HG03064 (cell line): Measurements from ENCODE around the gene TBX4.
"Not testable (repeated sequence)": the region's sequence is repeated elsewhere in the genome, so short reads cannot be mapped to it uniquely, and the experiment has no call there.

Source experiments
- ATAC-seq: cut with Tn5 transposase; IDR thresholded peaks from one replicate; pipeline ENCODE4 v1.9.1; 2021; ENCODE audit warnings: low read depth; ENCODE audit not compliant: unreplicated experiment

TBX4 gene

DNA sequence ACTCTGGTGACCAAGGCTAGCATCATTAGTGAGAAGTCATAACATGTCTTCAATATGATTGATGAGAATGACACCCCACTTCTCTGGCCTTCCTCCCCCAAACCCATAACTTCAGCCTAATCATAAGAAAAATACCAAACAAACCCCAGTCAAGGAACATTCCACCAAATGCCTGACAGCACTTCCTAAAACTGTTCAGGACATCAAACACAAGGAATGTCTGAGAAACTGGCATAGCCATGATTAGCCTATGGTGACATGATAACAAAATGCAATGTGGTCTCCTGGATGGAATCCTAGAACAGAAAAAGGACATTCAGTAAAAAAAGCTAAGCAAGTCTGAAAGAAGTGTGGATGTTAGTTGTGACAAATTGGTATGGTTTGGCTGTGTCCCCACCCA lies 24.7 kb upstream of the TBX4 start:
- no peak for ATAC-seq

- ATAC-seq: no peak
Measured at GRCh38 chr17:61429274-61429673, 22.9 kb upstream of the TBX4 start.

DNA sequence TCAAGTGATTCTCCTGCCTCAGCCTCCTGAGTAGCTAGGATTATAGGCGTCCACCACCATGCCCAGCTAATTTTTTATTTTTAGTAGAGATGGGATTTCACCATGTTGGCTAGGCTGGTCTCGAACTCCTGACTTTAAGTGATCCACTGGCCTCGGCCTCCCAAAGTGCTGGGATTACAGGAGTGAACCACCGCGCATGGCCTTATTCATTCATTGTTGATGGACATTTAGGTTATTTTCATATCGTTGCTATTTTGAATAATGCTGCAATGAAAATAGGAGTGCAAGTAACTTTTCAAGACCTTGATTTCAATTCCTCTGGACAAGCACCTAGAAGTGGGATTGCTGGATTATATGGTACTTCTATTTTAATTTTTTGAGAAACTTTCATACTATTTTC lies 22.4 kb upstream of the TBX4 start:
- ATAC-seq: not testable (repeated sequence)

DNA sequence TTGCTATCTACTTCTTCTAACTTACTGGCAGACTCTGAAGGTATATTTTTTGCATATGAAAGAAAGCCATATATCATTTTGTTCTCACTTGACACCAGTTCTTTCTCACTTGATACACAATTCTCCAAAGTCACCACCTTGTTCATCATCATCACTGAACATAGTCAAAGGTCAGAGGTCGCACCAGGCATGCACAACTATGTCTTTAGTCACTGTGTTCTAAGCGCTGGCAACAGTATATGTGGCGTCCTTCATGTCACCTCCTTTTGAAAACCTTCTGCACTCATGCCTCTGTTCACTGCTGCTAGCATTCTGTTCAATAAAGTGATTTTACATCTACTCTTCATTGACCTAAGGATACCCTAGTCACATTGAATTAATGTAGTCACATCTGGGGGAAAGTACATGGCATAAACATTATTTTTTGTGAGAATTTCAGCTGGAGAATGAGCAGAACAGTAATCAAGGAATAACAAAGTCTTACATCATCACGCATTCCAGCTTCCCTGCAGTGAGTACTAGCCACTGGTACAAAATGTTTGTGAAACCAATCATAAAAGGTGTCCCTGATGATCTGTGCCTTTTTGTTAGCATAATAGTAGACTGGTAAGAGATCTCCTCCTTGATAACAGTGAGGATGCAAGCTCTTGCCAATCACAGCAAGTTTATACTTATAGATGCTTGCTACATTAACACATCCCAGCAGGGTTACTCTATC lies 20.5 kb upstream of the TBX4 start:
- no peak for ATAC-seq

DNA sequence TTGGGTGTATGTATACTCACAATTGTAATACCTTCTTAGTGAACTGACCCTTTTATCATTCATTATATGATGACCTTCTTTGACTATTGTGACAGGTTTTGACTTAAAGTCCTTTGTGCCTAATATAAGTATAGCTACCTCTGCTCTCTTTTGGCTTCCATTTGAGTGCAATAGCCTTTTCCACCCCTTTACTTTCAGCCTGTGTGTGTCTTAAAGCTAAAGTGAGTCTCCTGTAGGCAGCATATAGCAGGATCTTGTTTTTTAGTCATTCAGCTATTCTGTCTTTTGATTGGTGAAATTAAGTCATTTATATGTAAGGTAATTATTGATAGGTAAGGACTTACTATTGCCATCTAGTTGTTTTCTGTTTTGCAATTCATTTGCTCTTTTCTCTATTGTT lies 15.9 kb upstream of the TBX4 start:
- no peak for ATAC-seq

- ATAC-seq: no peak
Measured at GRCh38 chr17:61436995-61437704, 15.1 kb upstream of the TBX4 start.

- no peak for ATAC-seq
Measured at GRCh38 chr17:61440697-61441096, 11.5 kb upstream of the TBX4 start.

- not testable (repeated sequence) for ATAC-seq
Measured at GRCh38 chr17:61441507-61441906, 10.7 kb upstream of the TBX4 start.

- no peak for ATAC-seq
Measured at GRCh38 chr17:61442136-61442775, 10.0 kb upstream of the TBX4 start.

DNA sequence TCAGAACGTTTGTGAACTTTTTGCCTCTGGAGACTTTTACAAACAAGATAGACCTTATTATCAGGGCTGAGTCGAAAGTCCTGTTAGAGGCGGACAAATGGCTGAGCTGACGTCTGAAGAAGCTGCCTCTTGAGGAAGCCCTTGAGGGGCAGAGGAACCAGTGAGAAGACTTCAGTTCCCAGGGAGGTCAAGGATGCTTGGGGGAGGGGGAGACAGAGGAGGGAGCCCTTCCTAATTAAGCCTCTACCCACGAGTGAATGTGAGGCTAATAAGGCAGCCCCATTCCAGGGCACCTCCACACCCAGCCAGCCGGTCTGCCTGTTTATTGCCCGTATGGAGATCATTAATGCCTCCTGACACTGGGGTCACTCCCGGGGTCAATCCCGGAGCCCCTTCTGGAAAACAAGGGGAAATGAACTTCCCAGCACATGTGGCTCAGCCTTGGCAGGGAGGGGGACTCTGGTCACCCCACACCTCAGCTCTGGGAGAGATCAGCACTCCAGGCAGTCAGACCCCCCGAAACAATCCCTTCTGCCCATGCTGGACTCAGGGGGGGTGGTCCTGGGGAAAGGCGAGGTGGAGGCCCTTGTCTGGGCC lies 9.2 kb upstream of the TBX4 start:
- ATAC-seq: no peak

DNA sequence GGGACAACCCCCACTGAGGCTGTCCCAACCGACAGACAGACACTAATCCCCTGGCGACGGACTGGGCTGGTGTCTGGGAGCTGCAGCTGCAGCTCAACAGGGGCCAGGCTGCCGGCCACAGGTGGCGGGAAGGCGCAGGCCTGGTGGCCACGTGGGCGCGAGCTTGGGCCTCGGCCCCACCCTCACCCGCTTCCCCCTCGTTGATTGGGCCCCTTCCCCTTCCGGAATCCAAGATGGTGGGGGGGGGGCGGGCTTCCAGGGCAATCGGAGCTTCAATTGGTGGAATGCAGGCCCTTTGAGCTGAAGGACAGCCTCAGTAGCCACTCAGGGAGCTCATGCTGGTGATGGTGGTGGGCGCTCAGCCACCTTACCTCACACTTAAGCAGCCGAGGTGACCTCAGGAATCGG lies 8.7 kb upstream of the TBX4 start:
- no peak for ATAC-seq

DNA sequence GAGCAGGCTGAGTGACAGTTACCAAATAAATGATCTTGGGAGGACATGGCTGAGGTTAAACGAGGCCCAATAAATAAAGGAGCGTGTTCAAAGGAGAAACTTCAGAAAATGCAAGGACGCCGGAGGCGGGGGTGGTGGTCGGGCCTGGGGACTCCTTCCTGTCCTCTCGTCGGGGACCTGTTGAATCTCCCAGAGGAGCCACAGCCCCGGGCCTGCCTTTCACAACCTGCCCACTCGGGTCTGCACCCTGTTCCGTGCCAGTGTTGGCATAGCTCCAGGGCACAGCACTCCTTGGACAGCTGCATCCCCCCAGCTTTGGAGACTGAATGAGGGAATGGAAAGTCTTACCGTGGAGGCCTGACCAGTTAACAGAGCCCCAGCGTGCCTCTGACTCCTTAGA lies 8.1 kb upstream of the TBX4 start:
- ATAC-seq: no peak

- no peak for ATAC-seq
Measured at GRCh38 chr17:61444831-61445230, 7.4 kb upstream of the TBX4 start.

DNA sequence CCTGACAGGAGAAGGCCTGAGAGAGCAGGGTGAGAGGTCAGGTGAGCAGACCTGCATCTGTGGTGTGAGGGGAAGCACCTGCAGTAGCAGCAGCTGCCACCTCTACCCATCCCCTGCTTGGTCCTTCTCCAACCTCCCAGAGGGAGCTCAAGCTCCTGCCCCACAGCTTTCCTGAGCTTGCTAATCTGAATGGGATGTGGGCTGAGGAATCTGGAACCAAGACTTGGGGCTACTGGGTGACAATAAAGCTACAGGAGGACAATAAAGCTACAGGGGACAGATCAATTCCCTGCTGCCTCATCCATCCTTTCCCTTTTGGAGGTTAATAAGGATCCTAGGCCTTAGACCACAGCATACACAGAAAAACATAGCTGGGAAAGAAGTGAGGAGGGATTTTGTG lies 4.9 kb upstream of the TBX4 start:
- no peak for ATAC-seq

- no peak for ATAC-seq
Measured at GRCh38 chr17:61448042-61448441, 4.2 kb upstream of the TBX4 start.

GRCh38 chr17:61449140-61449539 lies 3.1 kb upstream of the TBX4 start:
- not testable (repeated sequence) for ATAC-seq

- no peak for ATAC-seq
Measured at GRCh38 chr17:61449707-61450640, 2.2 kb upstream of the TBX4 start.

- no peak for ATAC-seq
Measured at GRCh38 chr17:61450641-61451537, 1.3 kb upstream of the TBX4 start.

GRCh38 chr17:61451538-61452300 lies 503 bp upstream of the TBX4 start:
- no peak for ATAC-seq
